Thyroid gland (tissue), 4 donors: ENCODE results near the gene WDR37.

Experiments used
- POLR2A ChIP-seq, 2 donors: fragments of 450-650 bp; IDR thresholded peaks; one replicate each; pipeline ENCODE4 v1.6.1; 2017; ENCODE audit warnings: antibody characterized with exemption in 2 of 2, mild to moderate bottlenecking in 2 of 2, moderate library complexity in 1 of 2
- TF ChIP-seq, protein P1 (sequence below), 6 experiments: fragments of 200-600 bp in 3 of 6; fragments of 450-650 bp in 3 of 6; sonication (generic) in 3 of 6; IDR thresholded peaks; one replicate each; pipeline ENCODE4 v1.5.1; 2016 to 2019; ENCODE audit warnings: antibody characterized with exemption in 6 of 6, mild to moderate bottlenecking in 2 of 6, inconsistent platforms in 1 of 6, moderate library complexity in 1 of 6

DNA sequence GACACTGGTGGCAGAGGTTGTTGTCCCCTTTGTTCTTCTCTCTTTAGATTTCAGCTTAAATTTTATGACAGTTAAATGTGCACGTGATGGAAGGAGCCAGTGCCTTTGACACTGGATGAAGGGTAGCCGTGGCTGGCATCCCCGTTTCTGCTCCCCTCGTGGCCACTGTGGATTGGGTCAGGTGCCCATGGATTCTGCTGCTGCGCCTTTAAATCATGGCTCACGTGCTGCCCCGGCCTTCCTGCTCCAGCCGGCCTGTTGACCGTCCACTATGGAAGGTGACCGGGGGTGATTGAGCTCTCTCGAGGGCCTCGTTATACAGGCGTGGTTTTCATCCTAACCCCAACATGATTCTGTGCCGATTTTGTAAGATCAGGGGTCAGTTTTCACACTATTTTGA lies 34.5 kb downstream of the WDR37 start:
- TF ChIP-seq, protein P1, sequence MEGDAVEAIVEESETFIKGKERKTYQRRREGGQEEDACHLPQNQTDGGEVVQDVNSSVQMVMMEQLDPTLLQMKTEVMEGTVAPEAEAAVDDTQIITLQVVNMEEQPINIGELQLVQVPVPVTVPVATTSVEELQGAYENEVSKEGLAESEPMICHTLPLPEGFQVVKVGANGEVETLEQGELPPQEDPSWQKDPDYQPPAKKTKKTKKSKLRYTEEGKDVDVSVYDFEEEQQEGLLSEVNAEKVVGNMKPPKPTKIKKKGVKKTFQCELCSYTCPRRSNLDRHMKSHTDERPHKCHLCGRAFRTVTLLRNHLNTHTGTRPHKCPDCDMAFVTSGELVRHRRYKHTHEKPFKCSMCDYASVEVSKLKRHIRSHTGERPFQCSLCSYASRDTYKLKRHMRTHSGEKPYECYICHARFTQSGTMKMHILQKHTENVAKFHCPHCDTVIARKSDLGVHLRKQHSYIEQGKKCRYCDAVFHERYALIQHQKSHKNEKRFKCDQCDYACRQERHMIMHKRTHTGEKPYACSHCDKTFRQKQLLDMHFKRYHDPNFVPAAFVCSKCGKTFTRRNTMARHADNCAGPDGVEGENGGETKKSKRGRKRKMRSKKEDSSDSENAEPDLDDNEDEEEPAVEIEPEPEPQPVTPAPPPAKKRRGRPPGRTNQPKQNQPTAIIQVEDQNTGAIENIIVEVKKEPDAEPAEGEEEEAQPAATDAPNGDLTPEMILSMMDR (IDR thresholded peaks at IDR 0.05): no peak
- TF ChIP-seq POLR2A (IDR thresholded peaks at IDR 0.05): no peak
